CD1c-positive myeloid dendritic cell (primary cell): ENCODE data around the gene LARP6.
"Not testable (repeated sequence)": the region's sequence is repeated elsewhere in the genome, so short reads cannot be mapped to it uniquely, and the experiment has no call there.

Source experiments
- DNase-seq: peaks from one replicate; pipeline ENCODE4 v3.0.0-alpha.2; 2016; ENCODE audit errors: extremely low spot score

The LARP6 gene

DNA sequence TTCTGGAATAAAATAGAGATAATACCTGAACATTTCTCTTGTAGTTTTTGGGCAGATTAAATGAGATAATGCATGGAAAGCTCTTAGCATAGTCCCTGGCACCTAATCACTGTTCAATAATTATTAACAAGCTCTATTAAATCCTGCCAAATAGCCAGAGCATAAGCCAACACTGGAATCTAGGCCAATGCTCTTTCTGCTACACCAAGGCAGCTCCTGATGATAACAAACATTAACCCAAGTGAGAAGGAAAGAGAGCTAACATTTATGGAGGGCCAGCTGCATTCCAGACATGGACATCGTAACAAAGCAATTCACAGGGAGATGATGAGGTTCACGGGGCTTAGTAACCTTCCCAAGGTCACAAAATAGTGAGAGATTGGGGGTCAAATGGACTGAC, 23.3 kb downstream of the LARP6 start:
- DNase-seq: no peak

DNA sequence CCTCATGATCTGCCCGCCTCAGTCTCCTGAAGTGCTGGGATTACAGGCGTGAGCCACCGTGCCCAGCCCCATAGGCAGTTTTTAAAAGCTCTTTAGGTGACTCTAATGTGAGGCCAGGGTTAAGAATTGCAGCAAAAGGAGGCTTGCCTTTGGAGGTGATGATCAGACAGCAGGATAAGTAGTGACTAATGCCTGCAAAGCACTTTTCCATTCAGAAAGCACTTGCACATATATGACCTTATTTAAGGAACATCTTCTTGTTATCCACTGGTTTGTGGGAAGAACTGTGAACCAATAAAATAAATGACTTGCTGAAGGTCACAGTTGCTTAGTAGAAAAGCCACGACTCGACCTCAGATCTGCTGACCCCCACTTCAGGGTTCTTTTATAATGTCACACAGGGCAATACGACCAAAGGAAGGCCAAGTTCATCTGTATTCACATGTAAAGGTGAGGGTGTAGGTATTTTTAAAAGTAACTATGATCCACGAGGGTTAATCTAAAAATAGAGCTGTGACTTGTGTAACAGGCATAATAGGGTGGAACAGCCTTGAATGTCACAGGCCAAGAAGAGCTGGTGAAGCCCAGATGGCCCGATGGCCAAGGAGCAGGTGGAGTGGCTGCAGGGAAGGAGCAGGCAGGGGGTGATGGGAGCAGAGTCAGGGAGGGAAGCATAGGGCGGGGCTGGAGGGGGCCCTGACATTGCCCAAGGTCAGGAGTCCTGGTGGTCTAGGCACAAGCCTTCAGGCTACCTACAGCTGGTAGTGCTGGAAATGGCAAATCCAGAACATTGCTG, 24.4 kb downstream of the LARP6 start:
- DNase-seq: no peak

DNA sequence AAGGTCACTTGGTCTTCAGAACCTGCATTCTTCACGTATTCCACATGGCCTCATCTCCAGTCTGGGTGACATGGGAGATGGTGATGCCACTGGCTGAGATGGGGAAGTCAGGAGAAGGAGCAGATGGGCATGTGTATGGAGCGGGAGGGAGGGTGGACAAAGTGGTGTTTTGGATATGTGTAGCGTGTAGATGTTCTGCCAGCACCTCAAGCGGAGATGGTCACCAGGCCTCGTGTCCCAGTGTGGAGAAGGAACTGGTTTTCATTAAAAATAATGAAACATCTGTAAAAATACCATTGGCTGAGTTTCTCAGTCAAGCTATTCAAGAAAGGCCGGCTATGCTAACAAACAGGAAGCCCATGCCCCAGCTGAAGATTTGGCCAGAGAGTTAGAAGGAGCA, 26.2 kb downstream of the LARP6 start:
- DNase-seq: no peak

DNA sequence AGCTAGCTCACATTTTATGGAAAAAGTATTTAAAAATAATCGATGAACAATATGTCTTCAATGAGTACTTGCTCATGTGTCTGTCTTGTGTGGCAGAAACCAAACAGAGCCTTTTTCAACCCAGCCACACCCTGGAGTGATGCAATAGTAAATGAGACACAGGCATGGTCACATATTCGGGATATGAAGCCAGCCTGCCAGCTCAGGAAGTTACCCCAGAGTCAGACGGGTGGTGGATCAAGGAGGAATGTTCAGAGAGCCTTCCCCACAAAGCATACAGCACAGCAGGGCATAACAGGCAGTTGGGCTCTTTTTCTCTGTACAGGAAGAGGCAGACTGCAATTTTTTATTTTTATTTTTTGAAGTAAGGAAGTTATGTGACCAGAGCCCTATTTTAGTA, 27.3 kb downstream of the LARP6 start:
- peak; percentile 24 for DNase-seq

DNA sequence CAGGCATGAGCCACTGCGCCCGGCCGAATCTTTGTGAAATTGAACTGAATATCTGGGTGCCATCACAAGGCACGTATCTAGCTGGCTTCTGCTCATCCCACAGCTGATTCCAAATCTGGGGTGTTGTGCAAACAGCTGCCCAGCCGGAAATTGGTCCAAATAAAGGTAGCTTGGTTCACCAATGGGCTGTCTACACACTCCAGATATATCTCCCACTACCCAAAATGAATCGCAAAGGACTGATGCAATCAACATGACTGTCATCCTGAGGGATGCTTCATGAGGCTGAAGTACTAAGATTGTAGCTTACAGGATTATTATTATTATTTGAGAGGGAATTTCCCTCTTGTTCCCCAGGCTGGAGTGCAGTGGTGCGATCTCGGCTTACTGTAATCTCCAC, 28.1 kb downstream of the LARP6 start:
- no peak for DNase-seq

DNA sequence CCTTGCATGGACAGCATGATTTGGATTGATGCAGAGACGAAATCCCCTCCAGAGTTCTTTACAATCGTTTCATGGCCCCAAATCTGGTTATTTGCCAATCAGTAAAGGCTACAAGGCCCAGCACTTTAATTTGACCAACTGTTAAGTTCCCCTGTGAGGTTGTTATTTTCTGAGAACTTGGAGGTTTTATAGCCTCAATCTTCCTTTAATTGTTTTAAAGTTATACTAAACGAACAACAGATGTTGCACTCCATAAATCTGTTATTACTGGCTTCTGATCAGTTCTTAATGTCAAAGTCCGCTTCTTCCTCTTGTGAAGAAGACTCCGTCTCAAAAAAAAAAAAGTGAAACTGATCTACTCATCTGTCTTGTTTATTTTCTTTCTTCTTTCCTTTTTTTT, 30.8 kb downstream of the LARP6 start:
- no peak for DNase-seq

DNA sequence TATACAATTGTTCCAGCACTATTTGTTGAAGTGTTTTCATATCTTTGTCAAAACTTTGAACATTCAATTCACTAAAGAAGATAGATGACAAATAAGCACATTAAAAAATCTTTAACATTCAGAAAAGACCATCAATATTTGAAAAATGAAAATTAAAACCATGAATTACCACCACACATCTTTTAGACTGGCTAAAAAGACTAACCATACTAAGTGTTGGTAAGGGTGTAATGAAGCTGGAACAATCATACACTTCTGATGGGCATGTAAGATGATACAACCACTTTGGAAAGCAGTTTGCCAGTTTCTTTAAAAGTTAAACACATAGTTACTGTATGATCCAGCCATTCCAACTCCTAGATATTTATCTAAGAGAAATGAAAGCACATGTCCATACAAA, 33.7 kb downstream of the LARP6 start:
- no peak for DNase-seq

DNA sequence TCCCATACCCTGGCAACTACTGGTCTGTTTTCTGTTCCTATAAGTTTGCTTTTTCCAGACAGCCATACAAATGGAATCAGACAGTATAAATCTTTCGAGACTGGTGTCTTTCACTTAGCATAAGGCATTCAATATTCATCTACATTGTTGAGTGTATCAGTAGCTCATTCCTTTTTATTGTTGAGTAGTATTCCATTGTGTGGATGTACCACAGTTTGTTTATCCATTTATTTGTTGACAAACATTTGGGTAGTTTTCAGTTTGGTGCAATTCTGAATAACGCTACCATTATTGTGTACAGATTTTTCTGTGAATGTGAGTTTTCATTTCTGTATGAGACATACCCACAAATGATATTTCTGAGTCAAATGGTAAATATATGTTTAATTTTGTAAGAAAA, 35.4 kb downstream of the LARP6 start:
- DNase-seq: no peak

DNA sequence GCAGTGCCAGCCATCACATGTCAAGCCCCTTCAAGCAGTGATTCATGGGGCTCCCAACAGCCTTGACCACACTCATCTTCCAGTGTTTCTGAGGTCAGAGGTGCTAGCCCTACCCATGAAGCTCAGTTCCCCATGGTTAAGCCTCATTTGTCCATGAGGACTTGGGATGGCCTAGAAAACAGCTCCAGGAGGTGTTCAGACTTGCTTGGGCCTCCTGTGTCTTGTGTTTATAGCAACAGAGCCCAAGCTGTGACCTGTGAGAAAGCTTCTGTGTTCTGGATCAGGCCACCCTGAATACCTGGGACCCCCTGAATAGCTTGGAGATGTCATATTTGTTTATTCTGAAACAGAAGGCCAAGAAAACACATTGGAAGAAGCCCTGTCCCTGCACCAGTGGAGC, 36.7 kb downstream of the LARP6 start:
- no peak for DNase-seq

DNA sequence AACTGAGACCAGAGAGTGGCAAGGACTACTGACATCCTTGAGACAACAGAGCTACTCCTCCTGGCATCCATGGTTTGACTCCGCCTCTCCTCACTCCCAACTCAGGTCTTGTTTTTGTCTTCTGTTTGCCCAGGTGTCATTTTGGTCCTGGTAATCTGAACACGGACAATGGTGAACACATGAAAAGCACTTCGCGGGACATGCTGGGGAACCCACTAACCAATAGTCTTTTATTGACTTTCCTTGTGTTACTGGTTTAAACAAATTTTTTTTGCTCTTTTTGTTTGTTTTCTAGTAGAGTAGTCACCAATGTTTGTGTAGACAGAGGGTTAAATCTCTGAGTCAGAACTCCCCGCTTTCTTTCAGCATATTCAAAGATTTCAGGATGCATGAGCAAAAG, 38.4 kb downstream of the LARP6 start:
- DNase-seq: no peak

DNA sequence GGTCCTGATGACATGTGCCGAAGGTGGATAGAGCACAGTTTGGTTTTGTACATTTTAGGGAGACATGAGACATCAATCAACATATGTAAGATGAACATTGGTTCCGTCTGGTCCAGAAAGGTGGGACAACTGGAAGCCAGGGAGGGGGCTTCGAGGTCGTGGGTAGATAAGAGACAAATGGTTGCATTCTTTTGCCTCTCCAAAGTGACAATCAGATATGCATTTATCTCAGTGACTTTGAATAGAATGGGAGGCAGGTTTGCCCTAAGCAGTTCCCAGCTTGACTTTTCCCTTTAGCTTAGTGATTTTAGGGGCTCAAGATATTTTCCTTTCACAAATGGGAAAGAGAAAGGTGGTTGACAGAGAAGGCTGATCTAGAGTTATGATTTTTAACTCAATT, 38.9 kb downstream of the LARP6 start:
- not testable (repeated sequence) for DNase-seq

DNA sequence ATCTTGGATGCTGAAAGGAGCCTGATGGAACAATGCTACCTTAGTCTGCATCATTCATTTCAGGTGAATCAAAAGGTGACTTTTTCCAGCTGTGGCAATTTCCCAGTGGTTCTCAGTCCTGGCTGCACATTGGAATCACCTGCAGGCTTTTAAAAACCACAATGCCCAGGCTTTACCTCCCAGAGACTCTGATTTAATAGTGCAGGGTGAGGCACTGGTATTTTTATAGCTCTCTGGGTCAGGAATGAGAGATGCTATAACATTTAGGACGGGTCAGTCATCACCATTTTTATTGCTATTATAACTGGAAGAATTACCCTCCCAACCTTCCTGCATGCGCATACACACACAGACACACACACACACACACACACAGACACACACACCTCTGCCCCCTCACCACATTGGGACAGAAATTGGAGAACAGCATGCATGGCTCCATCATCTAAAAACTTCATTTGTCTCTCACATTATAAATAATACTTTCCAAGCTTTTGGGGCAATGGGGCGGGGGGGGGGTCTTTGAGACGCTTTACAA, 41.1 kb downstream of the LARP6 start:
- no peak for DNase-seq

DNA sequence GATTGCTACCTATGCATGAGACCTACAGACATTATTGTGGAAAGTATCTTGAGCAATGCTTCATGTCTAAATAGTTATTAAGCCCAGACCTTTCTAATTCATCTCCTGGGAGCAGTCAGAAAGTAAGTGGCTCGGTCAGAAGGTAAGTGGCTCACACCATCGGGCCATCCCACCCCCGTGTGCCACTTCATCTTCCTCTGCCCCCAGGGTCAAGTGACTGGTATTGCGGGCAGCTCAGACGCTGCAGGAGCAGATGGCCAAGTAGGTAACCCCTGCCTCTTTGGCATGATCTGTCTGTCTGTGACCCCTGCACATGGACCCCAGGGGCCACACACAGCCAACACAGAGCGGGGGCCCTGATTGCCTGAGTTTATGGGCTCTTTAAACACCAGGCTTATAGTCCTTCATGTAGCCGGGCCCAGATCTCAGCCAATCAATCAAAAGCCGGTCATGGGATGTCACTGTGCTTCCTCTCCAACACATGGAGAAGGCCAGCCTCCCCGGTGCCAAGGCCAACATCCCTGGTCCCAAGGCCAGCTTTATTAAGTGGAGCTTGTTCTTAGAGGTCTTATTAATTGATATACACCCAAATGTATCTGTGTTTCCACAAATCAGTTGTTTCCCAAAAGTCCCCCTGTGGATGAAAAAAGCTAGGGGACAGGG, 42.9 kb downstream of the LARP6 start:
- no peak for DNase-seq

DNA sequence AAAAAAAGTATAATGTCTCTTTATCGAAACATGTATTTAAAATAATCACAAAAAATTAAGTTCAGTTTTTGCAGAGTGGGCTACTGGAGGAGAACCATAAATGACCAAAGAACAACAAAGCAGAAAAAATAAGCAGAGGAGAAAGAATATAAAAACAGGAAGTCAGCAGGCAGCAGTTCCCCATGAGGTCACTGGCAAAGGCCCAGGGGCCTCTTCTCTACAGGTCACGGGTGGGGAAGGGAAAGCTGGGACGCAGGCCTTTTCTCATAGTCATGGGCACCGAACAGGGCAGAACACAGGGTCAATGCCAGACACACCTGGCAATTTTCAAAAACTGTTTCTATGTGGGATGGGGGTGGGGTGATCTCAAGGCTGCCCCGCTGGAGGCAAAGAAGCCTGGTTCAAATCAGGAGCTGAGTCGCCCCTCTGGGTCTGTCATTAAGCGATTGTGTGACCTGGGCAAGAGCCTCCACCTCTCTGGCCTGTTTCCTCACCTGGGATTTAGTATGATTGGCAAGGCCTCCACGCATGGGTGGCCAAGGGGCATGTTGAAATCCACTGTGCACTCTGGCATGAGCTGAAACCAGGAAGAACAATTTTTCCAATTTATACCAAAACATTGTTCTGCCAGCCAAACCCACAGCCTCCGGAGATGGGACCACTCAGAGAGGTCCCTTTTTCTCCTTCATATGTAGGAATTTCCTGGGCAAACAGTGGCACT, 46.8 kb downstream of the LARP6 start:
- DNase-seq: peak; percentile 57

DNA sequence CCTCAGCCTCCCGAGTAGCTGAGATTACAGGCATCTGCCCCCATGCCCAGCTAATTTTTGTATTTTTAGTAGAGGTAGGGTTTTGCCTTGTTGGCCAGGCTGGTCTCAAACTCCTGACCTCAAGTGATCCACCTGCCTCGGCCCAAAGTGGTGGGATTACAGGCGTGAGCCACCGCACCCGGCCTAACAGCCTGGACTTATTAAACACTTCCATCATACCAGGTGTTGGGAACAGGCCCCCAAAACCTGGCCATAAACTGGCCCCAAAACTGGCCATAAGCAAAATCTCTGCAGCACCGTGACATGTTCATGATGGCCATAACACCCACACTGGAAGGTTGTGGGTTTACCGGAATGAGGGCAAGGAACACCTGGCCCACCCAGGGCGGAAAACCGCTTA, 49.6 kb downstream of the LARP6 start:
- DNase-seq: not testable (repeated sequence)

DNA sequence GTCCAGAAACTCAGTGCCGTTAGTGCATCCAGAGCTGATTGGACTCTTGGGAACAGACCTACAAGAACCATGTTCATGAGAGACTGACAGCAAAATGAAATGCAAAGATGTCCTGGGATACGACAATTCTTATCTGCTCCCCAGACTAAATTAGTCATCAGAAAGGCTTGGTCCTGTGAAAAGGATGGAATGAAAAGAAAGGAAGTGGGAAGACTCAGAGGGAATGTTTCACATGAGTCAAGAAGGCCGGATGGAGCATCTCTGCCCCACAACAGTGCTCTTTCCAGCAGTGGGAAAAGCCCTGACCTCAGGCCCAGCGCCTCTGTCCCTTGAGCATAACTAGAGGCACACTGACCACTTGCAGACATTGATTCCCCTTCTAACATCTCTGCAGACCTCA, 51.3 kb downstream of the LARP6 start:
- no peak for DNase-seq

DNA sequence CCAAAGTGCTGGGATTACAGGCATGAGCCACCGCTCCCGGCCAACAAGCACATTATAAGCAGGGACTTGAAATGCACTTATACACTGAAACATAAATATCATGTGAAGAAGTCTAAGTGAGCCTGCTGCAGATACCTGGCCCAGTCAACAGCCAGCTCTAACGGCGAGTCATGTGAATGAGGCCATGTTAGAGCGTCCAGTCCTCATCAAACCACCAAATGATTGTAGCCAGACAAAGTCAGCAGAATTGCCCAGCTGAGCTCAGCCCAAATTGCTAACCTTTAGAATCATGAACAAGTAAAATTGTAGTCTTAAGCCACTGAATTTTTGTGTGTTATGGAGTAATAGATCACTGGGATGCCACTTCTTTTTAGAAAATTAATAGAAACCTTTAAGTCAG, 52.8 kb downstream of the LARP6 start:
- DNase-seq: no peak

DNA sequence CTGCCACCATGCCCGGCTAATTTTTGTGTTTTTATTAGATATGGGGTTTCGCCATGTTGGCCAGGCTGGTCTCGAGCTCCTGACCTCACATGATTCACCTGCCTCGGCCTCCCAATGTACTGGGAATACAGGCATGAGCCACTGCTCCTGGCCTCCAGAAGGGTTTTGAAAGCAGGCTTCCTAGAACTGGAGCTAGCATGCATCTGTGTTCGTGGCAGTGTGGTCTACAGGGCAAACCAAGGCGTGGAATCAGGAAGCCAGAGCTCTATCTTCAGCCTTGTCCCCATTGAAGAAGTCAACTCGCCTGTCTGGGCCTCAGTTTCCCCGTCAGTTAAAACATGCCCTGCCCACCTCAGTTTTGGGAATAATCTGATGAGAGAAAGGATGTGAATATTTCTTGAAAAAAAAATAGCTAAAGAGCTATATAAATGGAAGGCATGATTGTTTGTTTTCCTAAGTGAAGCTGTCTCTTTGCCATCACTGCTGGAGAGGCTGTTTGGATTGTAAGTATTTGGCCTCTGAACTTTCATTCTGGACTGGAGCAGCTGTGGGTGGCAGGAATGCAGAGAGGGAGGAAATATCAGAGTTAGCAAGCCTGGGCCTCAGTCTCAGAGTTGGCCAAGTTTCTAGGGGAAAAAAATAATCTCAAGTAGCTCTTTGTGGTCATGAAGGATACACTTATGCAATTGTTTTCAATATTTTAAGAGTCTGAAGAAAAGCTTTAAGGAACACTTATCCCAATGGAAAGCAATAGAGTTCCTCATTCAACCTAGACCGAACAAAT, 54.1 kb downstream of the LARP6 start:
- no peak for DNase-seq

DNA sequence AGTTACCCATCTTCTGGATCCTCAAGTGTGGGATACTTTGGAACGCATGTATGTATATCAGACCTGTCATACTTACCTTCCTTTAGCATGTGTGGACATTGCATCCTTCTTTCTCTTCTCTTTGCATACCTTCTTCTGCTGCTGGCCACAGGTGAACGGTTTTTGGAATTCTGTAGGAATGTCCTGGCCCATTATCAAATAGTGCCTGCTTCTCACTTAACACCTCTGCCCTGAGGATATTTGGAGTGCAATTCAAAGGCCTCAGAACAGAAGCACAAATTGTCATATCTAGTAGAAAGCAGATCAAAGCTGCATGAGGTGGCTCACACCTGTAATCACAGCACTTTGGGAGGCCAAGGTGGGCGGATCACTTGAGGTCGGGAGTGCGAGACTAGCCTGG, 56.5 kb downstream of the LARP6 start:
- DNase-seq: no peak

DNA sequence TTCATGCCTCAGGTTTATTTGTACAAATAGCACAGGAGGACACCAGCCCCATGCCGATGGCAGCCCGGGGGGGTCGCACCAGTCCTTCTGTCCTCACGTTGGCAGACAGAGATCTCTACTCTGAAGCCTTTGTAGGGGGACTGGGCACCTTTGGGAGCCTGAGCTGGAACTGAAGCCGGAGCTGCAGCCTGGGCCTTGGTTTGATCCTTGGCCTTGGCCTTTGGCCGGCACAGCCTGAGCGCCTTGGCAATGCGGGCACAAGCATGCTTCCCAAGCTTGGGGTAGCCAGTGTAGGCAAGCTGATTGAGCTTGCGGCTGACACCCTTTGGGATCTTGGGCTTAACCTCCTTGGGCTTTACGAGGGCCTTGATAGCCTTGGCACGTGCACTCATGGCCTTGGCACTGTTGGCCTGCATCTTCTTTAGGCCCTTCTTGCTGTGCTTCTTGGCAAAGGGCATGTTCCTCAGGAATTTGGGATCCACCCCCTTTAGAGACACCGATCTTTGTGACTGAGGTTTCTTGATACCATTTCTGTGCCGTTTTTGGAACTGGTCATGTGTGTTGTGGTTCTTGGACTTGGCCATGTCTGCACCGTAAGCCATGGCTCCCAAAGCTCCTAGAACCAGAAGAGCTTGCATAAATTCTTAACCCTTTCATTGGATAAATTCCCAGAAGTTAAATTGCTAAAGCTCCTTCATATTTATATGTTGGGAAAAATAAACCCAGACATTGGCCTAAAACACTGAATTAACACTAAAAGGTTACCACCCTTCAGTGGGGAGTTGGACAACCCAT, 57.2 kb downstream of the LARP6 start:
- no peak for DNase-seq

DNA sequence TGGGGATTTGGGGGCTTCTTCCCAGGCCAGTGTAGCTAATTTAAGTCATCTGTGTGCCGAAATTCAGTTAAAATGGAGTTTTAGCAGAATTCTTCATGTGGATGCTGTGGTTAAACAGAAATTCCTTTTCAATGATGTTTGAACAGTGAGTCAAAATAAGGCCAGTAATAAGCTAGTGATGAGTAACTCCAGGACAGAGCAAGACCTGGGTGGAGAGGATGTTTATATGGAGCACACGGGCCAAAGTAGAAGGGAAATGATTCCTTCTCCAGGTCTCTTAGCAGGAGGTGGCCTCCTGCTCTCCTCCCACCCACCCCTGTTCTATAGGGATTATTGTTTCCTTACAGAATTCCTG, 58.7 kb downstream of the LARP6 start:
- DNase-seq: no peak
